SK-N-SH (cell line): ENCODE data around the gene MAP1LC3C. TPM values are rescaled to one million over a fixed set of nuclear protein-coding genes. Genes with fewer than 3 reads are reported as not detected.
"Not testable (repeated sequence)": the region's sequence is repeated elsewhere in the genome, so short reads cannot be mapped to it uniquely, and the experiment has no call there.

Experiments
- CTCF ChIA-PET: fragments of 300-600, 350-600 bp; formaldehyde crosslinking; extraction: SDS; loops from one replicate; lab custom pipeline; 2021; lab: Yijun Ruan, JAX
- POLR2A ChIA-PET: fragments of 350-600 bp; sonication (Branson Sonifier 250); formaldehyde crosslinking; extraction: SDS; loops from one replicate; lab custom pipeline; 2020; ENCODE audit warnings: antibody characterized with exemption, inconsistent platforms; lab: Yijun Ruan, JAX
- DNase-seq: peaks from one replicate; pipeline ENCODE4 v3.0.0; 2012
- H2AFZ ChIP-seq: fragments of 200-600 bp; sonication (generic); 2 replicates; pipeline ENCODE4 v1.8.1; 2016; ENCODE audit warnings: antibody characterized with exemption, mild to moderate bottlenecking, low read depth
- H3F3A ChIP-seq: fragments of 200-600 bp; sonication (generic); replicated peaks from 2 replicates; pipeline ENCODE3; 2016; ENCODE audit warnings: antibody characterized with exemption, mild to moderate bottlenecking; ENCODE audit not compliant: insufficient read depth
- H3K27ac ChIP-seq, 2 experiments: fragments of 200-500 bp in 1 of 2; fragments of 200-600 bp in 1 of 2; sonication (Bioruptor generic) in 1 of 2; sonication (generic), shearing (Covaris generic) in 1 of 2; 2 replicates each; pipeline versions ENCODE4 v1.5.1 to v1.6.1; 2014 to 2016; ENCODE audit warnings: low read depth in 2 of 2, inconsistent platforms in 1 of 2, low read length in 1 of 2, mild to moderate bottlenecking in 1 of 2, mixed read lengths in 1 of 2
- H3K27me3 ChIP-seq: fragments of 200-600 bp; sonication (generic), shearing (Covaris generic); 2 replicates; pipeline ENCODE4 v1.6.1; 2016; ENCODE audit warnings: mixed run types; ENCODE audit not compliant: insufficient read depth
- H3K36me3 ChIP-seq, 2 experiments: fragments of 200-500 bp in 1 of 2; fragments of 200-600 bp in 1 of 2; sonication (Bioruptor generic) in 1 of 2; sonication (generic) in 1 of 2; replicated peaks in 1 of 2; 2 replicates each; pipeline versions ENCODE3 to v1.5.1; 2014 to 2016; ENCODE audit warnings: low read length in 1 of 2, mild to moderate bottlenecking in 1 of 2; ENCODE audit not compliant: insufficient read depth in 2 of 2, control insufficient read depth in 1 of 2
- H3K4me1 ChIP-seq, 2 experiments: fragments of 200-500 bp in 1 of 2; fragments of 200-600 bp in 1 of 2; sonication (Bioruptor generic) in 1 of 2; sonication (generic), shearing (Covaris generic) in 1 of 2; 2 replicates each; pipeline versions ENCODE4 v1.5.1 to v1.6.1; 2014 to 2016; ENCODE audit warnings: low read depth in 1 of 2, low read length in 1 of 2, mixed run types in 1 of 2; ENCODE audit not compliant: insufficient read depth in 2 of 2, control insufficient read depth in 1 of 2
- H3K4me2 ChIP-seq: fragments of 200-600 bp; sonication (generic), shearing (Covaris generic); 2 replicates; pipeline ENCODE4 v1.6.1; 2017; ENCODE audit warnings: mixed run types
- H3K4me3 ChIP-seq, 2 experiments: fragments of 200-500 bp in 1 of 2; fragments of 200-600 bp in 1 of 2; sonication (Bioruptor generic) in 1 of 2; sonication (generic), shearing (Covaris generic) in 1 of 2; 2 replicates each; pipeline versions ENCODE4 v1.5.1 to v1.8.1; 2014 to 2016; ENCODE audit warnings: low read depth in 2 of 2, inconsistent platforms in 1 of 2, low read length in 1 of 2, mild to moderate bottlenecking in 1 of 2, mixed read lengths in 1 of 2, moderate library complexity in 1 of 2
- H3K79me2 ChIP-seq: fragments of 200-600 bp; sonication (generic); 2 replicates; pipeline ENCODE4 v1.8.1; 2017; ENCODE audit warnings: mild to moderate bottlenecking; ENCODE audit not compliant: insufficient read depth
- H3K9ac ChIP-seq: fragments of 200-600 bp; sonication (generic); 2 replicates; pipeline ENCODE4 v1.6.1; 2017; ENCODE audit warnings: mixed run types
- H3K9me2 ChIP-seq: fragments of 200-600 bp; sonication (generic); 2 replicates; pipeline ENCODE4 v1.6.1; 2017; ENCODE audit warnings: mixed run types
- H3K9me3 ChIP-seq: fragments of 200-600 bp; sonication (generic); 2 replicates; pipeline ENCODE4 v1.6.1; 2017; ENCODE audit warnings: mixed run types, mild to moderate bottlenecking, moderate library complexity
- H4K20me1 ChIP-seq: fragments of 200-600 bp; sonication (generic); 2 replicates; pipeline ENCODE4 v1.6.1; 2017; ENCODE audit warnings: mild to moderate bottlenecking, mixed run types; ENCODE audit not compliant: insufficient read depth
- CHD2 ChIP-seq: fragments of 150-350 bp; IDR thresholded peaks from 2 replicates; pipeline ENCODE4 v1.6.1; 2018; ENCODE audit warnings: low read length; ENCODE audit not compliant: partially characterized antibody
- ELF1 ChIP-seq: IDR thresholded peaks from 2 replicates; pipeline ENCODE4 v1.4.0; 2012
- EP300 ChIP-seq, 2 experiments: IDR thresholded peaks; 2 replicates each; pipeline versions ENCODE4 v1.4.0 to v1.6.1; 2012; ENCODE audit warnings: borderline replicate concordance in 1 of 2, low read depth in 1 of 2, low read length in 1 of 2
- FOSL2 ChIP-seq: IDR thresholded peaks from 2 replicates; pipeline ENCODE4 v1.4.0; 2012; ENCODE audit warnings: low read depth, mild to moderate bottlenecking, moderate library complexity, borderline replicate concordance
- JUND ChIP-seq: IDR thresholded peaks from 2 replicates; pipeline ENCODE4 v1.4.0; 2012
- MAX ChIP-seq: IDR thresholded peaks from 2 replicates; pipeline ENCODE4 v1.4.0; 2012; ENCODE audit warnings: low read depth
- MXI1 ChIP-seq: IDR thresholded peaks from 2 replicates; pipeline ENCODE4 v1.6.1; 2012; ENCODE audit warnings: mild to moderate bottlenecking, low read depth, low read length, improper control_type of control experiment
- NFIC ChIP-seq: IDR thresholded peaks from 2 replicates; pipeline ENCODE4 v1.4.0; 2012; ENCODE audit warnings: borderline replicate concordance
- PBX3 ChIP-seq: IDR thresholded peaks from 2 replicates; pipeline ENCODE4; 2012
- POLR2AphosphoS5 ChIP-seq: IDR thresholded peaks from 2 replicates; pipeline ENCODE4 v1.6.1; 2012; ENCODE audit warnings: low read depth, low read length
- RFX5 ChIP-seq: IDR thresholded peaks from 2 replicates; pipeline ENCODE4 v1.6.1; 2012; ENCODE audit warnings: mild to moderate bottlenecking, improper control_type of control experiment, low read length
- SIN3A ChIP-seq: IDR thresholded peaks from 2 replicates; pipeline ENCODE4 v1.6.1; 2012; ENCODE audit warnings: low read depth, mild to moderate bottlenecking, low read length, moderate library complexity, borderline replicate concordance
- TAF1 ChIP-seq: IDR thresholded peaks from 2 replicates; pipeline ENCODE4 v1.6.1; 2012; ENCODE audit warnings: low read depth, mild to moderate bottlenecking, low read length, moderate library complexity, borderline replicate concordance
- TCF12 ChIP-seq: IDR thresholded peaks from 2 replicates; pipeline ENCODE4 v1.4.0; 2012
- TEAD4 ChIP-seq: IDR thresholded peaks from 2 replicates; pipeline ENCODE4 v1.4.0; 2012; ENCODE audit warnings: mild to moderate bottlenecking, borderline replicate concordance; ENCODE audit not compliant: insufficient read depth
- WGBS: methylation state at CpG from one replicate; pipeline ENCODE4 v1.1.6; 2017; ENCODE audit warnings: low lambda C conversion rate; 5-methylcytosine and 5-hydroxymethylcytosine counted together
- polyA plus RNA-seq, 3 experiments: library from polyadenylated mRNA; depleted of rRNA; stranded (reverse); fragments of >200 nt; gene quantifications; 2 replicates each; pipeline ENCODE4 v1.2.3, GENCODE V29; 2012
- TF ChIP-seq, protein P1 (sequence below): IDR thresholded peaks from 2 replicates; pipeline ENCODE4 v1.4.0; 2012; ENCODE audit warnings: low read depth, borderline replicate concordance

MAP1LC3C gene
- polyA plus RNA-seq, 1 of the 3 experiments (the other 2 are of a cell fraction), result 0.20 TPM

DNA sequence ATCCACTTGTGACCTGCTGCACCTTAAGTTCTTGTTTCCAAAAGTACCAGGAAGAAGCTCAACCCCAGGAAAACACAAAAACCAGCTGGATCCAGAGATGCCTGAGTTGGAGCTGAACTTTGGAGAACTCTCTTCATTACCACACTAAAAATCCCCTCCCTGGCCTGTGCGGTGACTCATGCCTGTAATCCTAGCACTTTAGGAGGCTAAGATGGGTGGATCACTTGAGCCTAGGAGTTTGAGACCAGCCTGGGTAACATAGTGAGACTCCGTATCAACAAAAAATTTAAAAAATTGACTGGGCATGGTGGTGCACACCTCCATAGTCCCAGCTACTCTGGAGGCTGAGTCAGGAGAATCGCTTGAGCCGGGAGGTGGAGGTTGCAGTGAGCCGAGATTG, 6.2 kb downstream of the MAP1LC3C start:
- H4K20me1 ChIP-seq, result no peaks in the 10 kb centered on the region

GRCh38 chr1:241990040-241990439, 8.9 kb downstream of the MAP1LC3C start:
- Histone ChIP-seq H3K9me2 (no peaks in the 10 kb centered on the region), H3K4me2 (no peak overlapping the region), H3K4me1 (peaks cover 0 to 4% of the 10 kb centered on the region in 2 experiments; a peak in 1 of 4 replicates), H3F3A (peaks cover 3% of the 10 kb centered on the region), H3K27ac (peak overlapping the region in 1 of 2 experiments; percentile 14; a peak in 1 of 4 replicates), H3K36me3 (no peaks in the 10 kb centered on the region), H3K79me2 (no peaks in the 10 kb centered on the region), H3K27me3 (no peaks in the 10 kb centered on the region), H3K4me3 (no peak overlapping the region), H3K9ac (no peak overlapping the region), H3K9me3 (no peaks in the 10 kb centered on the region), H2AFZ (no peak overlapping the region), H4K20me1 (no peaks in the 10 kb centered on the region)
- CTCF ChIA-PET, result interaction anchor here (0.6 kb wide), 1 partner anchor 32 kb away, joined by 3 read pairs; the partner anchor contains the start of gene BECN2
- TF ChIP-seq CHD2 (no peak), TCF12 (peak; percentile 78), POLR2AphosphoS5 (peak; percentile 25; the same call in 1 of the 2 replicates), SIN3A (peak; percentile 64; the same call in 1 of the 2 replicates), JUND (peak; percentile 66), TAF1 (0 out of 2 replicates have a peak, but pooled peaks have one; percentile 17), ELF1 (no peak), MXI1 (no peak), MAX (peak; percentile 83), EP300 (IDR thresholded peaks at IDR 0.05; ENCODE audit: borderline replicate concordance in 1 of 2, low read depth in 1 of 2, low read length in 1 of 2) (no peak), FOSL2 (peak; percentile 78), RFX5 (no peak), NFIC (peak; percentile 89), TEAD4 (no peak), PBX3 (0 out of 2 replicates have a peak, but pooled peaks have one; percentile 44)
- TF ChIP-seq, protein P1, sequence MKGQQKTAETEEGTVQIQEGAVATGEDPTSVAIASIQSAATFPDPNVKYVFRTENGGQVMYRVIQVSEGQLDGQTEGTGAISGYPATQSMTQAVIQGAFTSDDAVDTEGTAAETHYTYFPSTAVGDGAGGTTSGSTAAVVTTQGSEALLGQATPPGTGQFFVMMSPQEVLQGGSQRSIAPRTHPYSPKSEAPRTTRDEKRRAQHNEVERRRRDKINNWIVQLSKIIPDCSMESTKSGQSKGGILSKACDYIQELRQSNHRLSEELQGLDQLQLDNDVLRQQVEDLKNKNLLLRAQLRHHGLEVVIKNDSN, result peak; percentile 91
- POLR2A ChIA-PET, result no interaction called here
- peak; percentile 66 for DNase-seq
- 35% methylated on average over 10 of the region's 10 CpGs for WGBS

More for the DNA sequence above, 6.2 kb downstream of the MAP1LC3C start:
- no peaks in the 10 kb centered on the region for H3K36me3 ChIP-seq
- no peak overlapping the region for H3K27ac ChIP-seq
- H2AFZ ChIP-seq, result no peak overlapping the region
- no peak overlapping the region for H3K4me2 ChIP-seq
- no peaks in the 10 kb centered on the region for H3K9me2 ChIP-seq
- H3K9me3 ChIP-seq, result no peaks in the 10 kb centered on the region
- ChIA-PET CTCF (interaction anchor here (0.9 to 1.2 kb wide), 3 partner anchors 10 to 96 kb away, joined by 3 to 5 read pairs (median 3); no protein-coding TSS in a partner anchor), POLR2A (no interaction called here)
- no peak for DNase-seq
- no peaks in the 10 kb centered on the region for H3K79me2 ChIP-seq
- peaks cover 3% of the 10 kb centered on the region for H3F3A ChIP-seq
- no peak overlapping the region for H3K4me3 ChIP-seq
- no peak overlapping the region for H3K9ac ChIP-seq
- H3K4me1 ChIP-seq, result peaks cover 0 to 4% of the 10 kb centered on the region in 2 experiments; a peak in 1 of 4 replicates
- no peaks in the 10 kb centered on the region for H3K27me3 ChIP-seq
- WGBS, result 88% methylated on average over 5 of the region's 5 CpGs
- TF ChIP-seq FOSL2 (peak; percentile 26; the same call in 1 of the 2 replicates), CHD2 (no peak)

GRCh38 chr1:241988389-241988930, 10.4 kb downstream of the MAP1LC3C start:
- H3K36me3 ChIP-seq, H4K20me1 ChIP-seq, H3K4me2 ChIP-seq, H3K27ac ChIP-seq, H3K27me3 ChIP-seq, H3K4me1 ChIP-seq, DNase-seq, H3K9me3 ChIP-seq, H3K4me3 ChIP-seq, H3F3A ChIP-seq, CTCF ChIA-PET, H3K9ac ChIP-seq, H3K79me2 ChIP-seq, H3K9me2 ChIP-seq, POLR2A ChIA-PET: not testable (repeated sequence)
- WGBS, result 89% methylated on average over 10 of the region's 10 CpGs
- H2AFZ ChIP-seq, result peak overlapping the region; percentile 29; the same call in 1 of the 2 replicates
